ENCODE results near the gene DBR1. TPM values are rescaled to one million over a fixed set of nuclear protein-coding genes. Genes with fewer than 3 reads are reported as not detected.

DBR1 gene
- total and polyA plus RNA-seq, 4 donors = 3.2 to 11.0 (median 5.6) TPM

- TF ChIP-seq NR2F2 (IDR thresholded peaks at IDR 0.05) = no peak
Measured at GRCh38 chr3:138219255-138219654, 44.5 kb upstream of the DBR1 start (continued).

- Histone ChIP-seq H3K27ac (ENCODE audit: low read depth in 1 of 2, low read length in 2 of 2) (no peak overlapping the region), H3K4me1 (ENCODE audit: control insufficient read depth in 4 of 4, insufficient read depth in 4 of 4, low read length in 3 of 4) (peaks cover 0 to 4% (median 1%) of the 10 kb centered on the region in 4 donors), H3K9ac (ENCODE audit: low read depth in 1 of 2, low read length in 2 of 2) (no peak overlapping the region), H3K4me3 (ENCODE audit: low read depth in 1 of 3, low read length in 3 of 3) (no peak overlapping the region), H3K9me3 (ENCODE audit: control insufficient read depth in 4 of 4, low read length in 3 of 4) (no peaks in the 10 kb centered on the region), H3K27me3 (ENCODE audit: control insufficient read depth in 4 of 4, insufficient read depth in 4 of 4, low read length in 3 of 4) (no peaks in the 10 kb centered on the region), H3K36me3 (ENCODE audit: control insufficient read depth in 4 of 4, insufficient read depth in 3 of 4, low read depth in 1 of 4, low read length in 3 of 4) (peaks cover 0 to 3% (median 1%) of the 10 kb centered on the region in 4 donors)
- no peak for TF ChIP-seq SP1 (IDR thresholded peaks at IDR 0.05)
- no peak for TF ChIP-seq JUND (IDR thresholded peaks at IDR 0.05)
- TF ChIP-seq HNF4A (conservative IDR thresholded peaks at IDR 0.05) = no peak
- no peak for TF ChIP-seq CTCF (IDR thresholded peaks at IDR 0.05; ENCODE audit: low read depth, low read length, missing input control)
- TF ChIP-seq EGR1 (IDR thresholded peaks at IDR 0.05; ENCODE audit: low read depth in 2 of 2) = no peak
- no peak for TF ChIP-seq MAX (IDR thresholded peaks at IDR 0.05)
- TF ChIP-seq ZBTB33 (IDR thresholded peaks at IDR 0.05) = no peak
- WGBS = 92% methylated on average over 7 of the region's 7 CpGs
- no peak for DNase-seq (ENCODE audit: low spot score)
Measured at GRCh38 chr3:138213398-138214085, 38.8 kb upstream of the DBR1 start.

GRCh38 chr3:138210528-138210927 lies 35.8 kb upstream of the DBR1 start:
- H3K9ac ChIP-seq (ENCODE audit: low read depth in 1 of 2, low read length in 2 of 2) = no peak overlapping the region
- no peak overlapping the region for H3K4me3 ChIP-seq (ENCODE audit: low read depth in 1 of 3, low read length in 3 of 3)
- H3K9me3 ChIP-seq (ENCODE audit: control insufficient read depth in 4 of 4, low read length in 3 of 4) = no peaks in the 10 kb centered on the region
- 96% methylated on average over 3 of the region's 3 CpGs for WGBS
- H3K27me3 ChIP-seq (ENCODE audit: control insufficient read depth in 4 of 4, insufficient read depth in 4 of 4, low read length in 3 of 4) = no peaks in the 10 kb centered on the region
- no peak for DNase-seq (ENCODE audit: low spot score)
- peaks cover 0 to 3% (median 1%) of the 10 kb centered on the region in 4 donors for H3K36me3 ChIP-seq (ENCODE audit: control insufficient read depth in 4 of 4, insufficient read depth in 3 of 4, low read depth in 1 of 4, low read length in 3 of 4)
- H3K27ac ChIP-seq (ENCODE audit: low read depth in 1 of 2, low read length in 2 of 2) = no peak overlapping the region
- H3K4me1 ChIP-seq (ENCODE audit: control insufficient read depth in 4 of 4, insufficient read depth in 4 of 4, low read length in 3 of 4) = no peaks in the 10 kb centered on the region
- TF ChIP-seq RXRA (IDR thresholded peaks at IDR 0.05) = no peak
- TF ChIP-seq NR2F2 (IDR thresholded peaks at IDR 0.05) = no peak
- no peak for TF ChIP-seq GABPA (IDR thresholded peaks at IDR 0.05 in 1 of 2, conservative IDR thresholded peaks at IDR 0.05 in 1 of 2)
- no peak for TF ChIP-seq EGR1 (IDR thresholded peaks at IDR 0.05; ENCODE audit: low read depth in 2 of 2)
- TF ChIP-seq ZBTB33 (IDR thresholded peaks at IDR 0.05) = no peak
- TF ChIP-seq CTCF (IDR thresholded peaks at IDR 0.05; ENCODE audit: low read depth, low read length, missing input control) = no peak
- no peak for TF ChIP-seq HNF4G (IDR thresholded peaks at IDR 0.05)
- TF ChIP-seq JUND (IDR thresholded peaks at IDR 0.05) = no peak
- no peak for TF ChIP-seq FOXA2 (IDR thresholded peaks at IDR 0.05)
- no peak for TF ChIP-seq MAX (IDR thresholded peaks at IDR 0.05)
- TF ChIP-seq SP1 (IDR thresholded peaks at IDR 0.05) = no peak
- no peak for TF ChIP-seq FOXA1 (IDR thresholded peaks at IDR 0.05)
- TF ChIP-seq YY1 (IDR thresholded peaks at IDR 0.05) = no peak
- no peak for TF ChIP-seq ATF3 (IDR thresholded peaks at IDR 0.05)
- TF ChIP-seq TAF1 (conservative IDR thresholded peaks at IDR 0.05) = no peak
- TF ChIP-seq HNF4A (conservative IDR thresholded peaks at IDR 0.05) = no peak
- no peak for TF ChIP-seq RAD21 (IDR thresholded peaks at IDR 0.05)

Measured in liver (tissue), 9 donors.